GM21447 (cell line): ENCODE measurements around the gene SMAP1.

Source experiments
- ATAC-seq: cut with Tn5 transposase; IDR thresholded peaks from one replicate; pipeline ENCODE4 v1.9.1; 2021; ENCODE audit not compliant: unreplicated experiment

SMAP1 gene

DNA sequence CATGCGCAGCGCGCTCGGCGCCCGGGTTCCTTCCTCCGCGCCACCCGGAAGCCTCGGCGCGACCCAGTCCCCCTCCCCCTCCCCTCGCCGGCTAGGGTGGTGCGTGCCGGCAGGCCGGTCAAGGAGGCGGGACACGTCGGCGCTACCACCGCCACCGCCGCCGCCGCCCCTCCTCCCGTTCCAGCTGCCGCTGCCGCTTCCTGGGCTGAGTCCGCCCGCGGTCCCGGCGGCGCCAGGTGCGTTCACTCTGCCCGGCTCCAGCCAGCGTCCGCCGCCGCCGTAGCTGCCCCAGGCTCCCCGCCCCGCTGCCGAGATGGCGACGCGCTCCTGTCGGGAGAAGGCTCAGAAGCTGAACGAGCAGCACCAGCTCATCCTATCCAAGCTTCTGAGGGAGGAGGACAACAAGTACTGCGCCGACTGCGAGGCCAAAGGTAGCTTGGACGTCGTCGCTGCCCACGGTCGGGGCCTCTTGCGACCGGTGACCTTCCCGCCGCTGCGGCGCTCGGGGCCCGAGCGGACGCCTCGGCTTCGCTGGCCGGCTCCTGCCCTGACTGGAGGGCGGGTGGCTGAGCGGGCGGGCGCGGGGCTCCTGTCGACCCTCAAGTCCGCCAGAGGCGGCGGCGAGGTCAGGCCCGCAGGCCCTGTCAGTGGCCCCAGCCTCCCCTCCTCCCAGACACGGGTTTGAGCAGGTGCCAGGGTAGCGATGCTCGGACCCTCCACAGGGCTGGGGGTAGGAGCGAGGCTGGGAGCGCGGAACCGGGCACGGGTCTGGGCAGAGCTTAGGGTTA lies at the start of gene SMAP1:
TSS of gene SMAP1 (plus strand) at position 173 of the 788 bp plus-strand sequence. CDS start at position 314, 141 bp downstream.
- peak; percentile 87 for ATAC-seq

GRCh38 chr6:70620746-70621145 lies 46.9 kb upstream of the SMAP1 start:
- ATAC-seq, result no peak

DNA sequence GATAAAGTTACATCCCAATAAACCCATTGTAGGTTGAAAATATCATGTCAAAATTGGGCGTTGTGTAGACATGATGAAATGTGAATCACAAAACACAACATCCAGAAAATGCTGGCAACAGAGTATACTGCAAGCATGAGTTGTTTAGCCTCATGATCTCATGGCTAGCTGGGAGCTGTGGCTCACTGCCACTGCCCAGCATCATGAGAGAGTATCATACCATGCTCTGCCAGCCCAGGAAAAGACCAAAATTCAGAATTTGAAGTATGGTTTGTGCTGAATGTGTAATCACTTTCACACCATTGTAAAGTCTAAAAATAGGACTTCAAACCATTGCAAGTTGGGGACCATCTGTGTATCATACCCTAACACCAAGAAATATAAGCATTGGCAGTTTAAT lies 45.2 kb upstream of the SMAP1 start:
- ATAC-seq, result no peak

DNA sequence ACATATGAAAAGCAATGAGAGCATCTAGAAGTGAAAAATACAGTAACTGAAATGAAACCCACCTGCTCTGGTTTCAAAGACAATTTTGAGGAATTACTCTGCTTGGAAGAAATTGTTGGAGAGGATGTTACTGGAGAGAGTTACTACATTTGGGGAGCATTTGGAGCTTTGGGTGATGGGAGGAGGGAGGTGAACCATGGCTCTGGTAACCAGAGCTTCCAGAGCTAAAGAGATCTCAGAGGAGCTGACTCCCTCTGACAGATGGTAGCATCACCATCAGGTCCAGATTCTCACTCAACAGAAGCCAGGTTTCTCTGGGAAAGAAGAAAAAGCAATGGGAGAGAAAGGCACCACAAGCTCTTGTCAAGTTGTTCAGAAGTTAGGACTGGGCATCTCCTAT lies 42.2 kb upstream of the SMAP1 start:
- ATAC-seq, result no peak

GRCh38 chr6:70627500-70628254 lies 40.0 kb upstream of the SMAP1 start:
- no peak for ATAC-seq

GRCh38 chr6:70629929-70630328 lies 37.8 kb upstream of the SMAP1 start:
- no peak for ATAC-seq

DNA sequence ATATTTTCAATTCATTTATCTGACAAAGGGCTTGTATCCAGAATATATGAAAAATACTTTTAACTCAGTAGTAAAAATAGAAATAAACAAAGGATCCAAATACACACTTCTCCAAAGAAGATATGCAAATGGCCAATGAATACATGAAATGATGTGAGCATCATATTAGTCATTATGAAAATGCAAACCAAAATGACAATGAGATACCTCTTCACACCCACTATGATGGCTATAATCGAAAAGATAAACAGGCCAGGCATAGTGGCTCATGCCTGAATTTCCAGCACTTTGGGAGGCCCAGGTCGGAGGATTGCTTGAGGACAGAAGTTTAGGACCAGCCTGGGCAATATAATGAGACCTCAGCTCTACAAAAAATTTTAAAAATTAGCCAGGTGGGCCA lies 33.8 kb upstream of the SMAP1 start:
- ATAC-seq, result no peak

DNA sequence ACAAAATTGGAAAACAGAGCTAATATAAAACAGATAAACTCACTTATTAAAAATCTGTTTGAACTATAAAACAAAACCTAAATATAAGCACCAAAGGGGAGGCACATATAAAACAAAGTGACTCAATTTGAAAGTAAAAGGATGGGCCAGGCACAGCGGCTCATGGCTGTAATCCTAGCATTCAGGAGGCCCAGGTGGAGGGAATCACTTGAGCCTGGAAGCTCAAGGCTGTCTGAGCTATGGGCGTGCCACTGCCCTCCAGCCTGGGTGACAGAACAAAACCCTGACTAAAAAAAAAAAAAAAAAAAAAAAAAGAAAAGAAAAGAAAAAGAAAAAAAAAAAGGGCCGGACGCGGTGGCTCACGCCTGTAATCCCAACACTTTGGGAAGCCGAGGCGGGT lies 31.1 kb upstream of the SMAP1 start:
- ATAC-seq, result no peak

DNA sequence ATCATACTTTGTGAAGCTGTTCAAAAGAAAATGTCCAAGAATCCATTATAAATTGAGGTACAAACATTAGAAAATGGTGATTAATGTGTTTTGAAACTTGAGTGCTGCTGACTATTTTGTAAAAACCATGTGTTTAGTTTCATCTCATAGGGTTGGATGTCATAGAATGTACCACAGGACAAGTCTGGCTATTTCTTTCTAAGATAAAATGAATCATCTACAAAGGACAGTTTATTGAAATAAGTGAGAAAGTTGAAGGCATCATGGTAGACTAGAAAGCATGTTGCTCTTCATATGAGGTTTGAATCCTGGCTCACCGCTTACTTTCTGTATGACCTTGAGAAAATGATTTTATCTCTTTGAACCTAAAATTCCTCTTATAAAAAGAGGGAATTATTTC lies 29.2 kb upstream of the SMAP1 start:
- no peak for ATAC-seq

GRCh38 chr6:70651326-70651905 lies 16.3 kb upstream of the SMAP1 start:
- peak; percentile 72 for ATAC-seq

- no peak for ATAC-seq
These were observed 15.5 kb upstream of the SMAP1 start for GRCh38 chr6:70652216-70652615.

DNA sequence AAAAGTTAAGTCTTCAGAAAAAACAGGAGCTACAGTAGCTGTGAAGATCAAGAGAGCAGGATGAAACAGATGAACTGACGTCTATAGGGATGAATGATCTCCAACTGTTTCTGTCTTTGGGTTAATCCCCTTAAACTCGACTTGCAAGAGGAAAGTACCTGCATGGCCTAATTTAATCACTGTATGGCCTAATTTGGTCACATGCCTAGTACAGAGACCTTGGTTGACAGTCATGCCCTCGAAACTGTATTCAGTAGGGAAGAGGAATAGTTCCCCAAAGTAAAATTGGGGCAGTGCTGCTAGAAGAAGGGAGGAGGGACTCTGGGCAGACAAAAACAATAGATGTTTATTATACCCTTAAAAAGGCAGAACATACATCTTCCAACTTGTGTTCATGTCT lies 10.0 kb upstream of the SMAP1 start:
- no peak for ATAC-seq

DNA sequence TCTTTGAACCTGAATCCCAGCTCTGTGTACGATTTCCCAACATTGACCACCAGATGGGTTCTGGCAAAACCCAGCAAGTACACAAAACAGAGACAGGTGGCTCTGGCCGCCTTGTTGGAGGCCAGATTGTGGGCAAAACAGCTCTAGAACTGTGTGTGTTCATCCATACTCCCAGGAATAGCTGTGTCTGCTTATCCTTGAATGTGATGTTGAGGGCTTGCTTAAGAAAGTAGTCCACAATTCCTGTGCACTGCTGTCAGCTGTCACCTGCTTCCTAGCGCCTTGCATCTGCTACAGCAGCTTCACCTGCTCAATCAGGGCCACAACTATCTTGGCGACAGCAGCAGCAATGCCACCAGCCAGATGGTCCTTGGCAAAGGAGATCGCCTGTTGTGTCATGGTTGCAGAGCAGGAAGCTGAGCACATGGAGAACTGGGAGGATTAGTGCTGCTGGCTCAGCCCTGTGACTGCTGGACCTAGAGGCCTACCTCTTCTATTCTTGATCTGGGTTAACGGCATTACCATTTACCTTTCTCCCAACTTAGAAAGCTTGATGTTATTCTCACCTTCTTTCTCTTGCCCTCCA lies 3.7 kb upstream of the SMAP1 start:
- ATAC-seq, result no peak

- ATAC-seq, result no peak
These were observed 977 bp upstream of the SMAP1 start for GRCh38 chr6:70666706-70667105.

DNA sequence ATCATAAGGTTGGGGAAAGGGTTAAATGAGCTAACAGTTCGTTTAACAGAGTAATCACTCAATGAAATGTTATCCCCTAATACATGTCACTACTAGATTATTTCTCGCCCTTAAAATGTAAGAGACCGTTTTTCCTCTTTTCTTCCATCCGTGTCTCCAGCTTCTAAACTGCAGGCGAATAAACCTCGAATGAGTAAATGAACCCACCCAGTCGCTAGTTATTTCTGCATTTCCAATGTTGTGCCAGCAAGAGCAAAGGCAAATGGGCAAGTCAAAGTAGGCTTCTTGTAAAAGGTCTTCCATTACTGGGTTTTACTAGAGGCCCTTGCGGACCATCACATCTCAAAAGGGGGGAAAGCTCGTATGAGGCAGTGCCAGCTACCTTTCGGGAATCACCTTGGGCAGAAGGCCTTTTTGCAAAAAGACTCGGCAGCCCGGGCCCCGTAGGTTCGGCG lies 400 bp upstream of the SMAP1 start:
- ATAC-seq, result no peak

DNA sequence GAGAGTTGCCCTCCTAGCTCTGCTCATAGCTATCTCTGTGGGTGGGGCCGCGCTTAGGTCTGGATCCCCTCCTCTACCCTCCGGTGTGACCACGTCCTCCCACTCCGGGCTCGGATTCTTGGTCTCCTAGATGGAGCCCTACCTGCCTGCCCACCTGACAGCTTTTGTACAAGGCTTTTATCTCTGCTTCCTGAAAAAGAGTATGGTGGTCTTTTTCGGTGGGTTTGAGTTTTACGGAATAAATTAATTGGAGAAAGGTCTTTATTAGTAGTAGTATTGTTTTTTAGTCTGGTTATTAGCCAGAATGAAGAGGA lies 773 bp downstream of the SMAP1 start:
- ATAC-seq, result peak; percentile 44

DNA sequence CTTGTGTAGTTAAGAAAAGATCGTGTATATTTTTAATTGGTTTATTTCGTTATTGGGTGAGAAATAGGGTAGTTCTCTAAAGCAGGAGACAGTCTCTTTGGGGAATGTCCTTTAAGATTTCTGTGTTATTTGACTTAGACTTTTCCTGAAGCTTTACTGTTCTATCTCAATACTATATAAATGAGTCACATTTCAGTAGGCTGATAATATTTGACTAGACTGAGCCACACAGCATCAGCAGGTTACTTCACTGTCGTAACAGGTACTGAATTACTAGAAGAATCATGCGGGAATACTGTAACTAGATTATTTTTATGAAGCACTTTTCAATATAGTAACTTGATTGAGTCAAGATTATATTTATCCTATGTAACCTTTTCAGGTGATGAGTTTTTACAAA lies 1.4 kb downstream of the SMAP1 start:
- no peak for ATAC-seq

DNA sequence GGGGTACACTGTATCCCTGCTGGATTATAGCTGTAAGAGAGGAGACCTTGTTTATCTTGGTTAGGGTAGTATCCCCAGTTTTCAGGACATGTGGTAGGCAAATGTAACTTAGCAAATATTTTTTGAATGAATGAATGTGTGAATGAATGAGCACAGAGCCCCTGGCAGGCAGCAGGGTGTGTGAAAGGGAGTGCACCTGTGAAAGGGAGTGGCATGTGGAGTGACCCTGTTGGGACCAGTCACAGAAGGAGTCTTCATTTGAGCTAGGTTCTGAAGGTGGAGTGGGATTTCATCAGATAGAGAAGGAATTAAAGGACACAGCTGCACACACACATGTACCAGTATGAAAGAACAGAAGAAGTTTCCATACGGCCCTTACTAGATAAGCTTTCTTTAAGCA lies 4.9 kb downstream of the SMAP1 start:
- no peak for ATAC-seq

DNA sequence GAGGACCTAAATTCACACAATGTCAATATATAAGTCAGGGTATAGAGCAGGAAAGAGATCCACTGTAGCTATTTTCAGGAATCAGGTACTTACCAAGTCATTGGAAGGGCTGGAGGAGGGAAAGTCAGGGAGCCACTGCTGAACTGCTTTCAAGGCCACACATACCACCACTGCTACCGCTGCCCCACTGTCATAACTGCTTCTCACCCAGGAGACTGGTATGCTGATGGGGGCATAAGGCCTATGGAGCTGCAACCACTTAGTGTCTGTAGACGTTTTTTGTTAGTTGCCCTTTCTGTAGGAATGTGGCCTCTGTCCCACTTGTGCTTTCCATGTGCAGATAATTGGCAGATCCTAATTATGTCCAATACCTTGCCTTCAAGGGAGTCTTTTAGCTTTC lies 5.4 kb downstream of the SMAP1 start:
- no peak for ATAC-seq

DNA sequence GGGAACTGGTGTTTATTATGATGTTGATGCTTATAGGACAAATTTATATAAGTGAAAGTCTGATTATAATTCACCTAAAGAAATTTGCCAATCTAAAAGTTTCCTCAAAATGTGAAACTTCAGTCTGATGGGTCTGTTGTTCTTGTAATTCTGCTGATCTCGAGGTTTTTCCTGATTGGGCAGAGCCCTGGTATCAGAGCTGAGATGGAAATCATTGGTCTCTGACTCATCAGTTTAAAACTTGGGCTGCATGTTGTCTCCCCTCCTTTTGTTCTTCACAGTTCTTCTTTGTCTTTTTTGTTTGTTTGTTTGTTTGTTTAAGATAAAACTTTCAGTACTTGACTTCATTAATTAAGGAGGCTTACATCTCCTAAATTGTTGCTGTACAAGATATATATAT lies 5.9 kb downstream of the SMAP1 start:
- no peak for ATAC-seq

DNA sequence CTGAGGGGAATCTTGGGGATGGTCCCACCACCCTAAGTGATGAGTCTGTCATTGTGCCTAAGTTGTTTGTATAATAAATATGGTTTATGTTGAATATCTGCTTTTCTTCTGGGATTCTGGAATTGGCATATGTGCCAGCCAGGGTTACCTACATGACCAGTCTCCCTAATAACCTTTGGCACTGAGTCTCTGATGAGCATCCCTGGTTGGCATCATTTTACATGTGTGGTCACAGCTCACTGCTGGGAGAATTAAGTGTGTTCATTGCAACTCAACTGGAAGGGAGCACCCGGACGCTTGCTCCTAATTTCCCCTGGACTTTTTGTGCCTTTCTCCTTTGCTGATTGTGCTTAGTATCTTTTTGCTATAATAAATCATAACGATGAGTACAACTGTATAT lies 8.1 kb downstream of the SMAP1 start:
- no peak for ATAC-seq

GRCh38 chr6:70676821-70677220 lies 9.1 kb downstream of the SMAP1 start:
- ATAC-seq, result no peak
